ENCODE data around the gene LCP2. TPM values are rescaled to one million over a fixed set of nuclear protein-coding genes. Genes with fewer than 3 reads are reported as not detected.

LCP2 gene
- total RNA-seq = not detected in 2 replicates

GRCh38 chr5:170297589-170298462 lies at the start of gene LCP2:
Gene LCP2, minus strand, starts transcription at chr5:170297777. Its CDS starts 166 bp downstream, at chr5:170297611.

GRCh38 chr5:170232786-170233185 lies 64.8 kb downstream of the LCP2 start, which contains the start of gene C5orf58:
Gene C5orf58, plus strand, starts transcription at chr5:170232985. Its CDS starts 1,992 bp downstream, at chr5:170234977.

Other genes with a start within 250 kb of the LCP2 start
- gene FOXI1, start 191.9 kb downstream of the LCP2 start, total RNA-seq = not detected in 2 replicates
- not detected in 2 replicates for gene C5orf58, start 64.8 kb downstream of the LCP2 start, total RNA-seq
- not detected in 2 replicates for gene KCNMB1, start 91.6 kb upstream of the LCP2 start, total RNA-seq
- not detected in 2 replicates for gene KCNIP1, start 206.2 kb upstream of the LCP2 start, total RNA-seq

Measured in smooth muscle cell of trachea (primary cell).